Endothelial cell of umbilical vein (primary cell): ENCODE data around the gene PSMC3. TPM values are rescaled to one million over a fixed set of nuclear protein-coding genes. Genes with fewer than 3 reads are reported as not detected.

Experiments used
- BruUV-seq: library from RNA; stranded (reverse); fragments of 400-500 nt; replicated peaks from 2 replicates; lab custom pipeline; 2021; lab: Mats Ljungman, UMichigan
- CTCF ChIA-PET: fragments of 300-600, 350-600 bp; sonication (Branson Sonifier 250); formaldehyde crosslinking; loops from one replicate; lab custom pipeline; 2021; ENCODE audit warnings: antibody characterized with exemption, inconsistent platforms; lab: Charles Lee
- POLR2A ChIA-PET: fragments of 300-600, 350-600 bp; sonication (Branson Sonifier 250); formaldehyde crosslinking; loops from one replicate; lab custom pipeline; 2021; ENCODE audit warnings: antibody characterized with exemption, inconsistent platforms; lab: Charles Lee
- DNase-seq: peaks from one replicate; pipeline ENCODE4 v3.0.0-alpha.2; 2011; ENCODE audit warnings: low read depth, low spot score
- FAIRE-seq: peaks from 2 replicates; lab custom pipeline; 2011; peaks lifted over from hg19 to GRCh38; lab: Jason Lieb, UNC
- H2AFZ ChIP-seq: 2 replicates; pipeline ENCODE4 v1.6.0; 2012; ENCODE audit warnings: low read depth, low read length, control low read depth, inconsistent platforms
- H3K27ac ChIP-seq: 2 replicates; pipeline ENCODE4 v1.5.1; 2011; ENCODE audit warnings: low read depth, mild to moderate bottlenecking, control low read depth, low read length, moderate library complexity; ENCODE audit not compliant: insufficient read depth
- H3K27me3 ChIP-seq, 2 experiments: 2 replicates each; pipeline versions ENCODE4 v1.6.0 to v1.6.1; 2011; ENCODE audit warnings: low read length in 2 of 2, mixed read lengths in 1 of 2; ENCODE audit not compliant: control insufficient read depth in 2 of 2, insufficient read depth in 2 of 2
- H3K36me3 ChIP-seq, 2 experiments: 2 replicates in 1 of 2; 3 replicates in 1 of 2; pipeline ENCODE4 v1.5.1; 2011; ENCODE audit warnings: low read length in 2 of 2, mild to moderate bottlenecking in 1 of 2, moderate library complexity in 1 of 2; ENCODE audit not compliant: control insufficient read depth in 2 of 2, insufficient read depth in 2 of 2; ENCODE audit errors: extremely low read depth in 1 of 2
- H3K4me1 ChIP-seq: 3 replicates; pipeline ENCODE4 v1.5.1; 2011; ENCODE audit warnings: mild to moderate bottlenecking, low read length; ENCODE audit not compliant: control insufficient read depth, insufficient read depth; ENCODE audit errors: extremely low read depth
- H3K4me2 ChIP-seq: 2 replicates; pipeline ENCODE4 v1.6.1; 2011; ENCODE audit warnings: low read length, control low read depth, mixed read lengths; ENCODE audit not compliant: insufficient read depth
- H3K4me3 ChIP-seq, 3 experiments: fragments of 200-600 bp in 1 of 3; sonication (generic), shearing (Covaris generic) in 1 of 3; replicated peaks in 1 of 3; 2 replicates each; pipeline ENCODE4 v1.5.1; 2011 to 2016; ENCODE audit warnings: control low read depth in 3 of 3, low read length in 3 of 3, mild to moderate bottlenecking in 2 of 3, inconsistent platforms in 1 of 3, low read depth in 1 of 3, moderate library complexity in 1 of 3; ENCODE audit not compliant: insufficient read depth in 1 of 3
- H3K79me2 ChIP-seq: 2 replicates; pipeline ENCODE4 v1.6.0; 2012; ENCODE audit warnings: low read length, inconsistent platforms; ENCODE audit not compliant: control insufficient read depth, insufficient read depth
- H3K9ac ChIP-seq: replicated peaks from 2 replicates; pipeline ENCODE3; 2011; ENCODE audit warnings: low read length, control low read depth; ENCODE audit not compliant: insufficient read depth; ENCODE audit errors: extremely low read depth
- H3K9me1 ChIP-seq: replicated peaks from 3 replicates; pipeline ENCODE4 v1.6.0; 2011; ENCODE audit warnings: mild to moderate bottlenecking, low read length; ENCODE audit not compliant: control insufficient read depth, insufficient read depth; ENCODE audit errors: extremely low read depth
- H3K9me3 ChIP-seq: replicated peaks from 2 replicates; pipeline ENCODE4 v1.5.1; 2012; ENCODE audit warnings: low read length, inconsistent platforms; ENCODE audit not compliant: control insufficient read depth, insufficient read depth
- H4K20me1 ChIP-seq: replicated peaks from 2 replicates; pipeline ENCODE3; 2011; ENCODE audit warnings: mild to moderate bottlenecking, low read length; ENCODE audit not compliant: control insufficient read depth, insufficient read depth; ENCODE audit errors: extremely low read depth
- CTCF ChIP-seq, 2 donors: IDR thresholded peaks; 1 replicate in 1 of 2; 2 replicates in 1 of 2; pipeline ENCODE4 v1.5.1; 2011; ENCODE audit warnings: low read length in 2 of 2, mild to moderate bottlenecking in 2 of 2, moderate library complexity in 2 of 2, control low read depth in 1 of 2, inconsistent platforms in 1 of 2, low read depth in 1 of 2; ENCODE audit not compliant: insufficient read depth in 1 of 2; ENCODE audit errors: extremely low read depth in 1 of 2
- EZH2 ChIP-seq: IDR thresholded peaks from 2 replicates; pipeline ENCODE4 v1.6.1; 2012; ENCODE audit warnings: borderline replicate concordance, low read depth, mild to moderate bottlenecking, moderate library complexity, low read length, inconsistent platforms; ENCODE audit not compliant: severe bottlenecking
- FOS ChIP-seq: IDR thresholded peaks from 2 replicates; pipeline ENCODE4 v1.6.1; 2011; ENCODE audit warnings: mild to moderate bottlenecking, low read length, moderate library complexity, borderline replicate concordance; ENCODE audit not compliant: insufficient read depth
- JUN ChIP-seq: IDR thresholded peaks from 2 replicates; pipeline ENCODE4 v1.6.1; 2011; ENCODE audit warnings: borderline replicate concordance, low read depth; ENCODE audit not compliant: insufficient read length, insufficient read depth
- dilution Hi-C: fragments of 300-500 bp; cut with MboI; formaldehyde crosslinking; loops from one replicate; pipeline ENCODE4 v1.15.0; 2019; ENCODE audit warnings: low sequenced_read_pairs; ENCODE audit not compliant: extremely low pct_ligation_motif_present
- intact Hi-C: fragments of 100-400 bp; cut with micrococcal nuclease; formaldehyde crosslinking; loops from one replicate; pipeline ENCODE4 v1.10.0; 2022
- polyA plus RNA-seq, 4 experiments: library from polyadenylated mRNA; depleted of rRNA in 3 of 4; stranded (reverse) in 3 of 4; unstranded in 1 of 4; fragments of >200 nt; gene quantifications; 2 replicates each; pipeline versions ENCODE4 v1.2.1 to v1.2.3, GENCODE V29; 2011 to 2012; ENCODE audit warnings: missing spikeins in 1 of 4
- total RNA-seq: library from RNA; stranded (reverse); gene quantifications from 2 replicates; pipeline ENCODE4 v1.2.3, GENCODE V29; 2021
- TF ChIP-seq, protein P1 (sequence below): IDR thresholded peaks from 2 replicates; pipeline ENCODE4 v1.6.1; 2011; ENCODE audit not compliant: insufficient read depth, insufficient read length

Gene PSMC3
- total and polyA plus RNA-seq, 2 donors (not counting 3 experiments of a cell fraction or from before 2014, with no cell fraction given): 179 to 203 TPM

- POLR2A ChIA-PET: no interaction called here
- Histone ChIP-seq H3K4me3 (no peak overlapping the region), H3K9ac (no peak overlapping the region), H3K9me1 (no peaks in the 10 kb centered on the region), H3K9me3 (no peaks in the 10 kb centered on the region), H3K27ac (no peak overlapping the region), H3K4me1 (peaks cover 20% of the 10 kb centered on the region), H2AFZ (no peak overlapping the region), H3K79me2 (peaks cover 13% of the 10 kb centered on the region), H3K36me3 (peaks cover 0 to 5% of the 10 kb centered on the region in 2 experiments), H3K4me2 (no peak overlapping the region), H4K20me1 (no peaks in the 10 kb centered on the region), H3K27me3 (no peaks in the 10 kb centered on the region)
- TF ChIP-seq CTCF (IDR thresholded peaks at IDR 0.05; ENCODE audit: extremely low read depth in 1 of 2, insufficient read depth in 1 of 2, low read depth in 1 of 2, low read length in 2 of 2): no peak
- TF ChIP-seq FOS: no peak
- TF ChIP-seq JUN: no peak
- TF ChIP-seq EZH2: no peak
- TF ChIP-seq, protein P1, sequence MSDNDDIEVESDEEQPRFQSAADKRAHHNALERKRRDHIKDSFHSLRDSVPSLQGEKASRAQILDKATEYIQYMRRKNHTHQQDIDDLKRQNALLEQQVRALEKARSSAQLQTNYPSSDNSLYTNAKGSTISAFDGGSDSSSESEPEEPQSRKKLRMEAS: no peak
- FAIRE-seq (no peak), DNase-seq (no peak)
- dilution Hi-C loops (no loop called here), intact Hi-C loops (no loop called here)
- BruUV-seq: no TSS peak
- CTCF ChIA-PET: interaction anchor here (1.1 to 2.1 kb wide), 2 partner anchors 12 to 87 kb away, joined by 3 to 4 read pairs; no protein-coding TSS in a partner anchor
Observed at GRCh38 chr11:47461876-47462275, 35.6 kb upstream of the PSMC3 start.
